Measurements from ENCODE around the gene CEACAM4.
"Not testable (repeated sequence)": the region's sequence is repeated elsewhere in the genome, so short reads cannot be mapped to it uniquely, and the experiment has no call there.

Gene CEACAM4

GRCh38 chr19:41584931-41585330 lies 41.9 kb downstream of the CEACAM4 start:
- DNase-seq (ENCODE audit: low spot score): no peak

- DNase-seq (ENCODE audit: low spot score): no peak
These were observed 42.5 kb downstream of the CEACAM4 start for GRCh38 chr19:41584260-41584810.

- DNase-seq (ENCODE audit: low spot score): not testable (repeated sequence)
These were observed 44.2 kb downstream of the CEACAM4 start for GRCh38 chr19:41582577-41583182.

GRCh38 chr19:41581068-41581467 lies 45.8 kb downstream of the CEACAM4 start:
- DNase-seq (ENCODE audit: low spot score): not testable (repeated sequence)

- no peak for DNase-seq (ENCODE audit: low spot score)
These were observed 48.0 kb downstream of the CEACAM4 start for GRCh38 chr19:41578886-41579285.

- no peak for DNase-seq (ENCODE audit: low spot score)
These were observed 49.0 kb downstream of the CEACAM4 start for GRCh38 chr19:41577833-41578232.

GRCh38 chr19:41577144-41577830 lies 49.6 kb downstream of the CEACAM4 start:
- no peak for DNase-seq (ENCODE audit: low spot score)

GRCh38 chr19:41575998-41576397 lies 50.9 kb downstream of the CEACAM4 start, which contains the start of gene CEACAM21:
Gene CEACAM21 (plus strand): TSS chr19:41576166. CDS start chr19:41576275, 109 bp downstream.
- peak; percentile 43 for DNase-seq (ENCODE audit: low spot score)

- peak; percentile 35 for DNase-seq (ENCODE audit: low spot score)
These were observed 56.2 kb downstream of the CEACAM4 start for GRCh38 chr19:41570639-41571112.

GRCh38 chr19:41570179-41570578 lies 56.7 kb downstream of the CEACAM4 start:
- no peak for DNase-seq (ENCODE audit: low spot score)

- no peak for DNase-seq (ENCODE audit: low spot score)
These were observed 57.3 kb downstream of the CEACAM4 start for GRCh38 chr19:41569481-41570150.
